HG02678 (cell line): ENCODE measurements around the gene FYB1.

ENCODE experiments used
- ATAC-seq: cut with Tn5 transposase; IDR thresholded peaks from one replicate; pipeline ENCODE4 v1.9.1; 2021; ENCODE audit warnings: mild to moderate bottlenecking, moderate library complexity; ENCODE audit not compliant: unreplicated experiment

FYB1 gene

DNA sequence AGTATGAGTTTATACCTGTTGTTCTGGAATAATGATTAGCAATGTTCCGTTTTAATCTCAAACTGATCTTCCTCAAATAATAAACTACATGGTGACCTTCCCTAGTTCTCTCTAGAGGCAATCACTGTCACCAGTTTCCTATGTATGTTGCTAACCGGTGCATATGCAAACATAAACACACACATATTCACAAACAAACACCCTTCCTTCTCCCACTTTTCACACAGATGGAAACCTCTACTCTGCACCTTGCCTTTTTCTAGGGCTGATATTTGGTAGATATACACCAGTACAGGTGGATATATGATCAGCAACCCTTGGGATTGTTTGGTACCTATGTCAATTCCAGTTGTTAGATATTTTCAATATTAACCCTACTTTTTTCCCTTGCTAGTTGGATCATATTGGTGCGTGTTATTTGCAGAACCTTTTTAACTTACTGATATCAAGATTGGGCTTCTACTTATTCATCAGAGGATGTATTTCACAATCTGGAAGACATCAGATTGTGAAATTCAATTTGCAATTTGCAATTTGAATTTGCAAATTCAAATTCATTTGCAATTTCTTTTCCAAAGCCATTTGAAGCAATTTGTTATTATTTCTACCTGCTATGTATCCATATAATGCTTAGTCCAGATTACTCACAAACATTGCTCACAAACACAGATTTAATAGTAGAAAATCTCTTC lies 12.6 kb downstream of the FYB1 start:
- ATAC-seq = no peak

DNA sequence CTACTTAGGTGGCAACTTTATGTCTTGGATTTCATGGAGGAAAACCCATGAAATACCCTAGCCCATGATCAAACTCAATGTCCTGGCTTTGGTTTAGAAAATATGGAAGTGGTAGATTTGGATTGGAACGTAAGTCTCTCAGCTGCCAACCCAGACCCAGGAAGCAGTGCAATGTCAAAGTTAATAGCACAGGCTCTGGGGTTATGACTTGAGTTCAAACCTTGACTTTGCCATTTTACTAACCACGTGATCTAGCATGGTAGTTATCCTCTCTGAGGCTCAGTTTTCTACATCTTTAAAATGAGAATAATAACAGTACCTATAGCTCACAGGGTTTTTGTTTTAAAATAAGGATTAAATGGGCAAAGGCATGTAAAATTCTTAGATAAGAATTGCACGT lies 13.8 kb downstream of the FYB1 start:
- no peak for ATAC-seq

DNA sequence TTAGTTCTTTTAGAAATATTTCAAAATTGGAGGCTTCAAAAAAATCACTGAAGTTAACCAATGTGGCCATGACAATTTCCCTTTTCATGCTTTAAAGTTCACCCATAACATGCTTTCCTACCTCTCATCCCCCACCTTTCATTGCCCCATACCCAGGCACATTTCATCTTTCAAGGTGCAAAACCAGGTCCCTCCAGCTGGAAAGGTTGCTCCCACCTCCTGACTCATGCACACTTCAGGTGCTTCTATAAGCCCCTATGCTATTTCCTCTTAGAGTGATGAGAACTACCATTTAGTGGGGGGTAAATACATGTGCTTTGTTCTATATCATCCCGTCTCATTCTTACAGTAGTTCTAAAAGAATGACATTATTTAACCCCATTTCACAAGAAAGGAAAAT lies 15.4 kb downstream of the FYB1 start:
- no peak for ATAC-seq

DNA sequence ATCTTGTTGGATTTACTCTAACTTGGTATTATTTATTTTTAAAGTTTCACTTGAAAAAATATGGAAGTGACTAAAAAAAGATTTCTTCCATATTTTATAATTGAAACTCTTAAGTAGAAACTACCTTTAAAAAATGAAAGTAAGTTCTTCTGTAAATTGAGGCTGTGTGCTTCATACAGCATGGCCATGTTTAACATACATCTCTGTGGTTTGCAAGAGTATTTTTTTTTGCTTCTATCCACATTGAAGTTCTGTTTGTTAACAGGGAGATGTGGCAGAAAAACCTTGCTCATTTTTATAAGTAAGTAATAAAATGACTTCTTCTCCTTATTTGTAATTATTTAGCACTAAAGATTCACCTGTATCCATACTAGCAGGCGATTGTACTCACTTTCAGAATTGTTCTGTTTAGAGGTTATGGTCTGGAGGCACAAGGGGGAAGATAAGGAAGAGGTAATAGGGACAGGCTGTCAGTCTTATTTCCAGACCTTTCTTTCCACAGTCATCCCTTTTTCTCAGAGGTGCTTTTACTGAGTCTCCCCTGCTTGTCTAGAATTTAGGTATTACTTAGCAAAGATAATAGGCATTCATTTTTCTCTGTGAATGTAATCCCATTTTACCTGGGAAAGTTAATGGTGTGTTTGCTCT lies 16.0 kb downstream of the FYB1 start:
- no peak for ATAC-seq

DNA sequence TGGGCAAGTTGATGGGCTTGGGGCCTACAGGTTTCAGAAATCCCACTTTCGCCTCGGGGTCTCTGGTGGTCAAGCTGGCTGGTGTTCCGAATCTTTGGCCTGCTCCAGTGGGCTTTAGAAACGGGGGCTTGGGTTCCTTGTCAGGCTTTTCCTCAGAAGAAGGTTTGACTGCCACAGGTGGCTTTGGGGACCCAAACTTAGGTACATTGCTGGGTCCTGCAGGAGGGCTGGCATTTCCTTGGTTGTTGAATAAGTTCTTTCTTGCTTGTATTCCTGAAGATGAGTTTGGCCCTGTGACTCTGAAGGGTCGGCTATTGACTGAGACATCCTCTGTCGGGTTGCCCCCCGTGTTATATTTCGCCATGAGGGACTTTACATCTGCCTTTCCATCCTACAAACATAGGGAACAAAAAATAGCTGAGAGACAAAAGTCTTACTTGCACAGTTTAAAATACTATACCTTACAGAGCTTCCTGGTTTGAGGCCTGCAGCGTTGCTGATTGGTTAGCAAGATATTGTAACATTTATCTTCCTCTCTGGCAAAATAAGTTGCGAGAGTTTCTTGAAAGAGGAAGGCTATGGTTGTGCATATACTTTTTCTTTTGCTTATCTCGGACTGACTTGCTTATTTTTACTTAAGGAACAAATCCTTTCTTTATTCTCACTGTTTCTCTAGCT lies 16.6 kb downstream of the FYB1 start:
- ATAC-seq = no peak

DNA sequence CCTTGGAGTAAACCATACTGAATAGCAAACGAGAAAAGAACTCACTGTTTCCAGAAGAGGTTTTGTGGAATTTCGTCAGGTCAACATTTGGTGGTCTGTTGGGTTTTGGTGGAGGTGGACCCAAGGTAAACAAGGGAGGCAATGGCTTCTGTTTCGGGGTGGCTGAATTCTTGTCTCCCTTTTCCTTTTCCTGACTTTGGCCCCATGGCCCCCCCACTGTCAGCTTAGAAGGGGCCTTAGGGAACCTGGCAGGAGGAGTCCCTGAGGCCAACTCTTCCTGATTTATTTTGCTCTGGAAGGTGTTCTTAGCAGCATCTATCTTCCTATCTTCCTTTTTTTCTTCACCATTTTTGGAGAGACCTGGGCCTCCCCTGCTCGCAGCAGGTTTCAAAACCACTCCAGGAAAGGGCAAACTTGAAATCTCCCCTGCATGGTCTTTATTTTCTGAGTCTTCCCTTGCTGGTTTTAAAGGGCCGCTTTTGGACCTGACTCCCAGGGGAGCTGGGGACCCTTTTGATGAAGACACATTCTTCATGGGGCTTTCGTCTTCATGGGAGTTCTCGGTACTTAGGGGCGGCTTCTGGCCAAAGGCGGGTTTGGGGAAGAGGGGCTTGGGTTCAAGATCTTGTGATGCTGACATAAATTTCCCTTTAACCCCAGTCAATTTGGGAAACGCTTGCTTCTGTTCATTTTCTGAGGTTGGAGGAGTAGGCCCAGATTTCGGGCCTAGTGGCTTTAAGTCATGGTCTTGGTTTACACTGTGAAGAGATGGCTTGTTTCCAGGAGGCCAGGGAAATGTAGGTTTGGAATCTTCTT lies 17.4 kb downstream of the FYB1 start:
- ATAC-seq = no peak

DNA sequence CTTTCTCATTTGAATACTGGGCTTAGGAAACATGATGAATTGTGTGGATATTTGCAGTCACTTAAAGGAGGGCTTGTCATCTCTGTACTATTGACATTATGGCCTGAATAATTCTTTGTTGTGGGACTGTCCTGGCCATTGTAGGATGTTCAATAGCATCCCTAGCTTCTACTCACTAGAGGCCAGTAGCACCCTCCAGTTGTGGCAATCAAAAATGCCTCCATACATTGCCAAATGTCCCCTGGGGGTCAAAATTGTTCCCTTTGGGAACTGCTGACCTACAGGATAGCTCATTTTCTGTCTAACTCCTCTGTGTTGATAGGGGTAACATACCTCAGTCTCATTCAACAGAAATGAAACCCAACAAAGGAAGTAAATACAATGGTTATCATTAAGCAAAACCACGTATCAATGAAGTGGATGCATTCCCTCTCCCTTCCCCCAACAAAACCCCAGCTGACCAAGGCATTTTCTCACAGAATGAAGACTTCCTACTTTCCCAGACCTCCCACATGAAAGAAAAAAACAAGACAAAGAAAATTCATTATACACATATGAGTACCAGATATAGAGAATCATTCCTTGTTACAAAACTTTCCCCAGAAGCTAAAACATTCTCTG lies 18.1 kb downstream of the FYB1 start:
- ATAC-seq = no peak

DNA sequence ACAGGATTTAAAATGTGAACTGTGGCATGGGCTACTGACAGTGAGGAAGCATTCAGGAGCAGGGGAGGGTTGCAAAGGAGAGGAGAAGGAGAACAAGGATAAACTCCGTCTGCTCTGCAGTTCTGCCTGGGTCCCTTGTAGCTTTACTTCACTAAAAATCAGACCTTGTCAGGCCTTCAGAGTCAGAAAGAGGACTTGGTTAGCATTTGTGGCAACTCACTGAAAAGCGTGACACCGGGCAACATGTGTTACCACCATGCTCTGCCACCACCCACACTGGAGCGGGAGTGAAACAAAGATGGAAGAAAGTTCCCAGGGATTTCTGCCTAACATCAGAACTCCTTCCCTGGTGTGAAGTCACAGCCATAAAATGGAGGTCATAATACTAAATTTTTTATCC lies 19.3 kb downstream of the FYB1 start:
- no peak for ATAC-seq

DNA sequence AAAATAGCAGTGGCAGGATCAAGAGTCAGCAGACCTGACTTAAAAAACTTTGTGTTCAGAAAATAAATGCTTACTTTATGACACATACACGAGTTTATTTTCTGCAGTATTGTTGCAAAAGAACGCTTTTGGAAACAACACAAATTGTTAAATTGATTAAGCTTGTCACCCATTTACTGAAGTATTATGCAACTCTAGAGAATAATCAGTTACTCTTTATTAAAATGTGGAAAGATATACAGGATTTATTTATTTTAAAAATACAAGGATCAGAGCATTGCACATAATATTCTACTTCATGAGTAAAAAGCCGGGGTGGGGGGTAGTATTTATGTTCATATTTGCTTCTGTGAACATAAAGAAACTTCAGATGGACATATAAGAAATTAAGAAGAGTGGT lies 20.0 kb downstream of the FYB1 start:
- ATAC-seq = no peak

DNA sequence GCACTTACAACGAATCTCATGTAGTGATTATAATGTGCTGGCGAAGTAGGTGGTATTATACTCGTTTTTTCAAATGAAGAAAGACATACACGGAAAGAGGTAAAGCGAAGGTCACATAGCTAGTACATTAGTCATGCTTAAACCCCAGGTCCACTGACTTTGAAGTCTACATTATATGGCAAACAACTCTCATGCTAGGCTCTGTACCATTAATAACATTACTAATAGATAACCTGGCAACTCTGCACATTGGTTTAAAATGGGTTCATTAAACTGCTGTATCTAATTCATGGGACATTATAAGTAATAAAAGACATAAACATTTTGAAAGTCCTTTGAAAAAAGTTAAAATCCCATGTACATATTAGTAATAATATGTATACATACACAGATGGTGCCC lies 21.2 kb downstream of the FYB1 start:
- no peak for ATAC-seq

DNA sequence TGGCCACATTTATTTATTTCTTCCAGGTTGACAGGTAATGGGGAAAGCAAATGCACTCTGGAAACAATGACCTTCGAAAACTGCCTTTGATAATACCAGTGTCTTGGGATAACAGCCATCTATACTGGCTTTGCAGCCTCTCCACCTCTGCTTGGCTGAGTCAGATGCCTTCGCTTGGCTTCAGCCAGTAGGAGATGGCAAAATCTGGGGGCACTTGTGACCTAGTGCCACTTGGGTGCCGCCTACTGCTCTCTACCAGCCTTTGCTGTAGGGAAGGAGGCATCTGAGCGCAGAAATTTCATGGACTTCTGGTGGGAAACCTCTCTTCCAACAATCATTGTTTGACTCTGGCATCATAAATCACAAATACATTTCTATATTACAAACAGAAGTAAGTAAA lies 21.8 kb downstream of the FYB1 start:
- ATAC-seq = no peak

DNA sequence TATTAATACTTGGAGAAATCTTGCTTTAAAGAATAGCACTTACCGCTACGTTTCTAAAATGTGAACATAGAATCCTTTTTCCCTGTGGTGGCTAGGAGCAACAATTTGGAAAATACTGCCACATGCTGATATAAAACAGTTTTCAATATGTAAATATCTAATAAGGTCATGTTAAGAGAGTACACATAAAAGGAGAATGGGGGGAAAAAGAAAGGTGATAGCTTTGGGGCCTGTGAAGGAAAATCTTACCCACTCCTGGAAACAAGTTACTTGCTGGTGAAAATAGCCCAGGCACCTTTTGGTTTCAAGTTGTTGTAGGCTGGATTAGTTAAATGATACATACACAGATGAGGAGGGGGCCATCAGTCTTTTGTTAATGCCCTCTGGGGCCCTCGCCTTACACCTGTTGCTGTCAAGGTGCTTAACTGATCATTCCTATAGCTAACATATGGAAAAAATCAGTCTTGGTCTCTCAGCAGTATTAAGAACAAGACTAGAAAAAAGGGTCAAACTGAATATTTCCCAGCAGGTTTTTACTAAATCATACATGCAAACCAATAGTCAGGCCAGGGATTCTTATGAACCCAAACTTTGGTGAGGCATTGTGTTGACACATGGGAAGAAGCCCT lies 24.1 kb downstream of the FYB1 start:
- no peak for ATAC-seq

DNA sequence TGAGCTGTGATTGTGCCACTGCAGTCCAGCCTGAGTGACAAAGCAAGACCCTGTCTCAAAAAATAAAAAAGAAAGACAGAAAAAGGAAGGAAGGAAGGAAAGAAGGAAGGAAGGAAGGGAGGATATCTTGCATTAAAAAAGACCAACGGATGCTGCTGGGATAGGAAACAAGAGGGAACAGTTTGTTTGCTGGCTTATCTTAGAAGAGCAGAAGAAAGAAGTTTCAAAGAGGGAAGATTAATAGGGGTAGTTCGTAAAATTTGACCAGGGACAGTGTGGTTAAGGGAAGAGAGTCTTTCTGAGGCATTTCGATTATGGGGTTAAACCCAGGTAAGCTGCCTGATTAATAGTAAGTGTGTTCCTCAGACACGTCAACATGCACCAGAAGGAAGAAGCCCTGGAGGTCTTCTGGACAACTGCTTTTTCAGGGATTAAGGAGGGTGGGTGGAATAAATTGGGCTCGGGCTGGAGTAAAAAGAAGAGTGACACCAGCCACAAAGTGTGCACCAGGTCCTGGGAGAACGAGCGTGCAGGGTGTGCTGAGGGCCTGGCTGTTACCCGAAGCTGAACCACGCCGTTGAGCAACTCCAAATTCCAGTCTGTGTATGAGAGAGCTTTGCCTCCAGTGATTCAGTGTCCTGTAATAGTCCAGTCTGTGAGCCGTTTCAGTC lies 24.8 kb downstream of the FYB1 start:
- ATAC-seq = no peak

DNA sequence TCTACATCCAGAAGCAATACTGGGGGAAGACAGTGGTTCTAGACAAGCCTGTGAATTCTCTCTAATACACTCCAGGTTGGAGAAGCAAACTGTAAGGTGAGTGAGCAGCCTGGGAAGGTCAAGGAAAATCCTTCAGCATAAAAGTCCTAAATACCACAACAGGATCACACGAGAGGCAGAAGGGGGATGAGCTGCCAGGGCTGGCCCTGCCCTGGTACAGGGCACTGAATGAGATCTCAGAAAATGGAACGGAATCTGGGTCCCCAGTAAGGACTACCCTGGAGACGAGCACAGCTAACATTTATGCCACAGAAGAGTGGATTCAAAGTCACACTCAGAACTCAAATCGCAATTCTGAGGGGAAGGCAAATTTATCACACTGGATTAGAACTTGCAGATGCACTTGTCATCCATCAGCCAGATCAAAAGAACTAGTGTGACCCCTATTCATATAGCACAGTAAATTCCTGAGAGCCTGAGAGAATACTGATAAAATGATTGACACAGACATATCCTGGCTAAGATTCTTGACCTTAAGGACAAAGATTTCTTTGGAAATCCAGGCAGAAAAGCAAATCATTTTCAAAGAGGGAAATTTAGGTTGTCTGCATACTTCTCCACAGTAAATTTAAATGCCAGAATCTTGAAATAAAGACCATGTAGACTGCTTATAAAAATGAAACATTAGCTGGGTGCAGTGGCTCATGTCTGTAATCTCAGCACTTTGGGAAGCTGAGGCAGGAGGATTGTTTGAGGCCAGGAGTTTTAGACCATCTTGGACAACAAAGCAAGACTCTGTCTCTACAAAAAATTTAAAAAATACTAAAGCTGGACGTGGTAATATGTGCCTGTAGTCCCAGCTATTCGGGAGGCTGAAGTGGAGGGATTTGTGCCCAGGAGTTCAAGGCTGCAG lies 25.6 kb downstream of the FYB1 start:
- ATAC-seq = no peak

DNA sequence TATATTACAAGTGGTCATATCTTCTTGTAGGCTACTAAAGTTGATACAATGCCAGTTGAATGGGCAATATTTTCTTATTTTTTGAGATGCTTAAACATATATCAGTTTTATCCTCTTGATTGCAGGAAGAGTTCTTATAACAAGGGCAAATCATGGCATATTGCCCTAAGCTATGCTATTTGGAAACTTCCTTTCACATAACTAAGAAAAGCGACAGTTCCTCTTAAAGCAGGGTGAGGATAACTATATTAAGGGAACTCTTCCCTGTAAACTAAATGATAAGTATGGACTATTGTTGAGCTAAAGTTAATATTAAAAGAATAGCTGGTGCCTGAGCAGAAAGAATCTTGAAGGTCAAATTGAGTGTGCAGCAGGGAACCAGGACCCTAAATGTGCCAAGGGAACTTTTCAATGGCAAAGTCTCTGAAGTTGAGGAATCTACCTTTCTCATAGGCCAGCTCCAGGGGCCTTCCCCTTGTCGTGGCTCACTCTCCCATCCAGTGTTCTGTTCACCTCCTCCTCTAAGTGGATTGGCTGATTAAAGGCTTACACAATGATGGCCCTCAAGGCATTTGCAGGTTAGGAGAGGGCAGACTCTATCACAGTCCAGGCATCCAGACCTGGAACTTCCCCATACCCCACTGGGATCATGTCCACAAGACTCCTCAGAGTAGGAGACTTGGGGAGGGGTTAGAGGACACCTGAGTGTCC lies 26.8 kb downstream of the FYB1 start:
- ATAC-seq = no peak

DNA sequence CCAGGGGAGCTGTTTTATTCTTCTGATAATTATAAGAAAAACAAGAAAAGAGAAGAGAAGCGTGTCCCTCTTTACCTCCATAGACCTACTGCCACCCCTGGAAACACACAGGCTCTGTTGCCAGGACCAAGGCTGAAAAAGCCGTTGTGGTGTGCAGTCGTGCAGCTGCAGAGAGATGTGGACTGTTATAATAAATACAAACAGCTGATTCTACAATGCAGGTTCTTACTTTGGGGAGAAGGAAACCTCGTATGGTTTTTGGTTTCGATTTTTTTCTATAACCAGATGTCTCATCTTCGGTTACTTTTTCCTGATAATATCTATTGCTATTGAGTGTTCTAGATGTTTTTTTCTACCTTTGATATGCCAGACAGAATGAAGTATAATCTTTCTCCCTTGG lies 28.1 kb downstream of the FYB1 start:
- ATAC-seq = peak; percentile 78

DNA sequence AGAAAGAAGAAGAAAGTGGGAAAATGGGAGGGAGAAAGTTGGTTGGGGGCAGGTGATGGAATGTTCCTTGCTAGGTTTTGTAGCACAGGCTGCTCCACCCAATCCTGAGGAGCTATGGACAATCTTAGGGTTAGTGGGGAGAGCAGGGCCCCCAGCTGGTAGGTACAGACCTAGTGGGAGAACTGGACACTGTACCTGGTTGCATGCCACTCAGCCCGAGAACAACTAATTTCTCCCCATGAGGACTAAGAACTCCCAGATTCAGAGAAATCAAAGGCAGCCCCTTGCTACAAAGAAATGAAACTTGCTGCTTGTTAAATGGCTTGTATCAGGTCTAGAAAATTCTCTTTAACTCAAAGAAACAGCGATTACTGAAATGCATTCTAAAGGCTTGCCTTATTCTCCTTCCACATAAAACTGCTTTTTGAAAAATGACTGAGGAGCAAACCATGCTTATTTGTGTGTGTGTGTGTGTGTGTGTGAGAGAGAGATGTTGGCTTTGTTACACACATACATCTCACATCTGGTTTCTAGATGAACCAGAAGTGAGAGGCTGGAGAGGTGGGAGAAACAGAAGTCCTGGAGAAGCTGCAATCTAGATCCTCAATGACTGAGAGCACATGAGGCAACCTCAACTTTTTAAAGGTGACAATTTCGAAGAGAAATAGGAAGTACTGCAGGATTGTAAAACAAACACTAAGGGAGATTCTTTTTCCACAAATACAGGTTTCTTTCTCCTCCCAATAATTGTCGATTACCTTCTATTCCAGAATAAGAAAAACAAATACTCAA lies 28.9 kb downstream of the FYB1 start:
- ATAC-seq = no peak
